ENCODE measurements around the gene NR2C1.

The NR2C1 gene

DNA sequence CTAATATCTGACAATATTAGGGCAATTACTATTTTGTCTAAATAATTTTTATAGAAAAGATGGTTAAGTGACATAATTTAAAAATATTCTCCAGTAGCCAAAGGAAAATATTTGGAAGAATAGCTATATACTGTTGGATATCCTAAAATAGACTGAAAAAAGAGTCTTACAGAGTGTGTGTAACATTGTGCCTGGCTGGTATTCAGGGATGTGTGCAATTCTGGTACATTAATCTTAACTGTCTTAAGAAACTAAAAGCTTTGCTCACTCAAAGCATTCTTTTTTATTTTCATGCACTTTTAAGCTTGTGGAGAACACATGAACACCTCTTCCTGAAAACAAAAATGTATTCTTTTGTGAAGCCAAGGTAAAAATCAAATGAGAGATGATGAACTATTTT is 10.1 kb upstream of the NR2C1 start:
- DNase-seq = no peak

DNA sequence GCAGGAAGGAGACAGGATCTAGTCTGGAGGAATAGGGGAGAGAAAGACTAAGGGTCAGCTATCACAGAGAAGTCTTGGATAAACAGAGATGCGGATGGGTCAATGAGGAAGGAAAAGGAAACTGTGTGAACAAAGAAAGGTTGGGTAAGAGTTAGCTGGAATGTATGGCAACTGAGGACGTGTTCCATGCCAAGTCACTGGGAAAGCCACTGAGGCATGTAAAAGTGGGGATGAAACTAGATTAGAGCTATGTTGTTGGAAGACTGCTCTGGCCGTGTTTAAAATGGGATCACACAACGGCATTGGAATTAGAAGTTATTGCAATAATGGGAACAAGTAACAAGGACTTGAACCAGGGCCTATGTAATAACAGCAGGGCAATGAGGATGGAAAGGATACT is 3.9 kb upstream of the NR2C1 start:
- DNase-seq = no peak

DNA sequence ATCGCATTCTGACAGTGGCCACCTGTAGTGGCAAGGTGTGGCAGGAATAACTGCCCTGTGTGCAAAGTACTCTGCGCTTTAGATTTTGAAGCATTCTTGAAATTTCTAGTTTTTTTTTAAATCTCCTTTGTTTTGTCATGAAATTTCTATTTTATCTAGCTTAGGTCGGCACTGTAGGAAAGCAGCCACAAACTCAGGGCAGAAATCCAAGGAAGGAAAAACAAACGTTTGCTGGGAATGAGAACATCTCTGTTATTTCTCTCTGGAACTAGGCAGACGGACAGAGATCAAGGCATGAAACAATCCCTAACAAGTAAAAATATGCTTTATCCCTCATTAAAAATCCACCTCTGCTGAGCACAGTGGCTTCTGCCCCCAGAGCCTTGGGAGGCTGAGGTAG is 1.3 kb upstream of the NR2C1 start:
- DNase-seq = no peak

DNA sequence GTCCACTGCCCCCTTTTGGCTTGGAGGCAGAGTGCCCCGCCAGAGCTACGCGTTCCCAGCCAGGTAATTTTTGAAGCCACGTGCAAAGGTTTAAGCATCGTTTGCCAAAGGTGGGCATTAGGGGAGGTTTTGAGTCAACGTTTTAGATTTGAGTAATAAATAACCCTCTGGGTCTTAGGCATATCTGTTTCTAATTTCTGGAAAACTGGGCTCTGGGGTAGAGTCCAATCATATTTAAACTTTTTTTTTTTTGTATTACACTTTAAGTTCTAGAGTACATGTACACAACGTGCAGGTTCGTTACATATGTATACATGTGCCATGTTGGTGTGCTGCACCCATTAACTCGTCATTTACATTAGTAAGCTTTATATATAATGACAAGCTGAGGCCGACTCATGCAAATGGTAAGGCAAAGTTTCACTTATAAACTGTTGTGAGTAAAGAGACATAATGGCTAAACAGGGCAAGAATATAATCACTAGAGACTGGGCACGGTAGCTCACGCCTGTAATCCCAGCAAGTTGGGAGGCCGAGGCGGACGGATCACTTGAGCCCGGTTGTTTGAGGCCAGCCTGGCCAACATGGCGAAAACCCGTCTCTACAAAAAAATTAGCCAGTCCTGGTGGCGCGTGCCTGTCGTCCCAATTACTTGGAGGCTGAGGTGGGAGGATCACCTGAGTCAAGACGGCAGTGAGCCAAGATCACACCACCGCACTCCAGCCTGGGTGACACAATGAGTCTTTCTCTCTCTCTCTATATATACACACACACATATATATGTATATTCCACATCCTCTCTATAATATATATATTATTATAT is 491 bp upstream of the NR2C1 start:
- DNase-seq = no peak

DNA sequence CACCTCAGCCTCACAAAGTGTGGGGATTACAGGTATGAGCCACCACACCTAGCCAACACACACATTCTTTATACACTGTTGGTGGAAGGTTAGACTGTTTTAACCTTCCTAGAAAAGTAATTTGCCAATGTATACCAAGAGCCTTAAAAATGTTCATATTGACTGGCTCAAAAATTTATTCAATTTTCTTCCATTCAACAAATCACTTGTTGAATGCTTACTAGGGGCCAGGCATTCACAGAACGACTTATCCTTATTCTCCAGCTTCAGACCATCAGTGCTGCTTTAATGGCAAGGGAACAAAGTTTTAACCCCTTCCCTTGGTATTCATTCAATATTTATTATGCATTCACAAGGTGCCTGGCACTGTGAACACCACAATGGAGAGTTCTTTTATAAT is 3.0 kb downstream of the NR2C1 start:
- no peak for DNase-seq

DNA sequence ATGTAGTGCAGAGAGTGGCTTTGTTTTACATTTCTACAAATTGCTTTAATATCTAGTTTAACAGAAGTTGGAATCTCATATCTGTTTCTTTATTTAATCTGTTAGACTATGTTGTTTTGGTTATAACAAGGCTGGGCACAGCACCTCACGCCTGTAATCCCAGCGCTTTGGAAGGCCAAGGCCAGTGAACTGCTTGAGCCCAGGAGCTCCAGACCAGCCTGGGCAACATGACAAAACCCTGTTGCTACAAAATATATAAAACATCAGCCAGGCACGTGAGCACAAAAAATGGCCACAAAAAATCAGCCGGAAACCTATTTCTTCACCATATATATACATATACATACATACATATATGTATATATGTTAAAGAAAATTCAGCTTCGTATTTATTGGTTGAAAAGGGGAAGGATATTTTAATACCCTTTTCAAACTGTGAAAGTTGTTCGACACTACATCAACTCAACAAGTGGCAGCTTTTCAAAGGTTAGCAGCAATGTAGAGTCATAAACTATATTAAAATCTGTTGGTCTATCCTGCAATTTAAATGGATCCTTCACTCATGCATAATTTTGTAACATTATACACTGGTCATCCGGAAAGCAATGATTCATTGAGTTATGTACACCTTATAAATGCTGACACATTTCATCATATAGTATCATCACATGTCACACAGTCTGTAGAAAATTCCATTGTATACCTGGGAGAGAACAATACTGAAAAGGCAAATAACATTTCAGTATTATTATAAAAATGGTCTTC is 7.1 kb downstream of the NR2C1 start:
- DNase-seq = no peak

DNA sequence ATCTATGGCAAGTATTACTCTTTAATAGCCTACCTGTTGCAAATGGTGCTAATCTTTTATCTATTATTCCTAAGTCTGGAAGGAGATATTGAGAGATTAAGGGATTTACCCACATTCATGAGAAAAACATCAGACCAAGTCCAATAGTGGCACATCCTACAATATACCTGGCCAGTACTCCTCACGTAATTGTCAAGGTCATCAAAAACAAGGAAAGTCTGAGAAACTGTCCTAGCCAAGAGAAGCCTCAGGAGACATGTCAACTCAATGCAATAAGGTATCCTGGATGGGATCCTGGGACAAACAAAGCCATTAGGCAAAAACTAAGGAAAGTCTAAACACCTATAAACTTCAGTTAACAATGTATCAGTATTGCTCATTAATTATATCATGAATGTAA is 12.5 kb downstream of the NR2C1 start:
- no peak for DNase-seq

DNA sequence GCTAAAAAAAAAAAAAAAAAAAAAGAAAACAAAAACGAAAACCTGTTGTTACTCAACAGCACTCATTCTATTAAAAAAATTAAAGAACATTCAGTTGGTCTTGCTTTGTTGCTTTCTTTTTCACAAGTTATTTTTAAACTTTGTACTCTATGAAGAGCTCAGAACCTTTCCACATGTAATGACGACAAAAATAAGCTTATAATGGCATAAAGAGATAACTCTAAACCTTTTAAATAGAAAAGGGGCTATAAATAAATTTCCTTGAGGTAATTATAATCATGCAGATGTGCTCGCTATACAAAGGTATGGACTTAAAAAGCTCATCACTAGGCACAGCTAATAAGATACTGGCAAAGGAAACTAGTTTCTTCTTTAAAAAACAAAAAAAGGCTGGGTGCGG is 13.4 kb downstream of the NR2C1 start:
- DNase-seq = no peak

DNA sequence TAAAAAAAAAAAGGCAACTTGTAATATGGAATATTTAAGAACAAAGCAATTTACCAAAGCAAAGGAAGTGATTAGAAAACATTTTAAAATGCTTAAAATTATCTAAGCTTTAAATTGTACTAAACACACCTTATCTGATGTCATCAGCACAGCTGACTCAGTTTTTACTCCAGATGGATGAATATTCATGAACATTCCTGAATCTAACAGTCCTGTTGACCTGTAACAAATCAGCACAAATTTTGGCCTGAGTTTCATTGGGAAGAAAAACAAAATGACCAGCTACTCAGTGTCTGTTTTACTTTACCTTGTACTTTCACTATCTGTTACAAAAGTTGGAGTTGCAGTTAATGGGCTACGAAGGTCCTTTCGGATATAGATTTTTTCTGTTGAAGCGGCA is 16.0 kb downstream of the NR2C1 start:
- DNase-seq = no peak

DNA sequence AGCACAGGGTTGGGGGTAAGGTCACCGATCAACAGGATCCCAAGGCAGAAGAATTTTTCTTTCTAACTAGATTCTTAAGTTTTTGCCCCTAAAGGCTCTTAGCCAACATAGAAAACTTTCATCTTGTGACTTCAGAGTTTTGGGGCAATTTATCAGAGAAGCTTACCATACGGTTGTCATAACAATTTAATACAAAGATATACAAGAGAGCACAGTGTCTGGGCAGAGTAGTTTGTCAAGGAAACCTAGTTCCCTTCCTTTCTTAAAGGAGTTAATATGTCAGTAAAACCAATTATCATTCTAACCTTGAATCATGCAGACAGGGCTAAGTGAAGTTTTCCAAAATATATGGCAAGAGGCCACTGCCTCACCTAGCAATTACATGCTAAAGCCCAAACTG is 18.4 kb downstream of the NR2C1 start:
- no peak for DNase-seq

DNA sequence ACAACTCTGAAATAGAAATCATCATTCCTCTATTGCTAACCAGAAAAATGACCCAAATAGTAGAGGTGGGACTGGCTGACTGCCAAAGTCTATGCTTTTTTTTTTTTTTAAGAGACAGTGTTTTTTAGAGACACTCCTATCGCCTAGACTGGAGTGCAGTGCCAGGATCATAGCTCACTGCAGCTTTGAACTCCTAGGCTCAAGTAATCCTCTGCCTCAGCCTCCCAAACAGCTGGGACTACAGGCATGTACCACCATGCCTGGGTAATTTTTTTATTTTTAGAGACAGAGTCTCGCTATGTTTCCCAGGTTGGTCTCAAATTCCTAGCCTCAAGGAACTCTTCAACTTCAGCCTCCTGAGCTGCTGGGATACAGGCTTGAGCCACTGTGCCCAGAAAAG is 19.2 kb downstream of the NR2C1 start:
- no peak for DNase-seq

DNA sequence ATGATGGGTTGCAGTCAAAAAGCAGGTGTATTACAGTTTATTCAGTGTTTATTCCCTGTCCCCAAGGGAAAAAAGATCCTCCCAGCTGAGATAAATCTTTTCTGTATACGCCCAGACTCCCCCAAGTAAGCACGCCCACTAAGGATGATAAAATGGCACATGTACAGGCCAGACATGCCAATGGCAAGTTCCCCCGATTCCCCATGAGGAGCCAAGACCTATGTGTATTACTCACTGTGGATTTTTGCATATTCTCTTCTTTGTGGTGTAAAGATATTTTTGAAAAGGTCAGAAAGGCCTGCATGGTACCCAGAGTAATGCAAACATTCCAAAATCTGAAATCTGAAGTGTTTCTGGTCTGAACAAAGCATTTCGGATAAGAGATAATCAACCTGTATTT is 22.2 kb downstream of the NR2C1 start:
- DNase-seq = no peak

DNA sequence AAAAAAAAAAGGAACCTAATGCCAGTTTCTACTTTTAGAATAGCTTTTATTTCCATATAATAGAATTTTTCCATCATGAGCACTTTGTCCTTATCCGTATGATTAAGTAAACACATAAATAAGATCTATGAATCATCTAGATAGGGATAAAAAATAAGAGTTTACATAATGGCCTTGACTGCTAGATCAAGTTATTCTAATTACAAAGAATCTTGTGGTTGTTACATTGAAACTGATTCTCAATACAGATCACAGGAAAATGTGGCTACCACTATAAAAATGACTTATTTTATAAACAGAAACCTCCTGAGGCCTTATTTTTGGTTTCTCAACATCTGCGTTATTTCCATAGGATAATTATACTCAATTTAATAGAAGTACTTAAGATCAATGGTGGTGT is 35.5 kb downstream of the NR2C1 start:
- DNase-seq = no peak

DNA sequence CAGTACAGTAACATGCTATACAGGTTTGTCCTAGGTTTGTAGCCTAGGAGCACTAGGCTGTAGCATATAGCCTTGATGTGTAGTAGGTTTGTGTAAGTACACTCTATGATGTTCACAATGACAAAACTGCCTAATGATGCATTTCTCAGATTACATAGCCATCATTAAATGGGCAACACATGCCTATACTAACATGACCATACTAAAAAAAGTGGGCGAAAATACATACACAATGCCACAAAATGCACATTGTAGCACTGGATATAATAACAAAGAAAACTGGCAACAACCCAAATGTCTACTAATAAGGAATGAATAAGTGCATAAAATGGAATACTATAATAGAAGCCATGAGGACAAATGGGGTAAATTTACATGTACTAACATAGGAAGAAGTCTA is 38.7 kb downstream of the NR2C1 start:
- no peak for DNase-seq

DNA sequence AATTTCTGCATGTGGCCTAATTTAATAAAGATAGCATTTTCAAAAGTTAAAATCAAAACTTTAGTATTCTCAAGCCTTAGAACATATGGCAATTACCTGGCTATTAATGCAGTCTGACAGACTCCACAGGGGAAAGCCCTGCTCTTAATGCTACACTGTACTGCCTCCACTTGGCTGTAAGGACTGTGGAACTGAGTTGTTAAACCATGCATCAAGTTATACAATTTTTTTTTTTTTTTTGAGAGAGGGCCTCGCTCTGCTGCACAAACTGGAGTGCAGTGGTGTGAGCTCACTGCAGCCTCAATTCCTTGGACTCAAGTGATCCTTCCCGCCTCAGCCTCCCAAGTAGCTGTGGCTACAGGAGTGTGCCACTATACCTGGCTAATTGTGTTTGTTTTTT is 50.9 kb downstream of the NR2C1 start:
- DNase-seq = no peak

DNA sequence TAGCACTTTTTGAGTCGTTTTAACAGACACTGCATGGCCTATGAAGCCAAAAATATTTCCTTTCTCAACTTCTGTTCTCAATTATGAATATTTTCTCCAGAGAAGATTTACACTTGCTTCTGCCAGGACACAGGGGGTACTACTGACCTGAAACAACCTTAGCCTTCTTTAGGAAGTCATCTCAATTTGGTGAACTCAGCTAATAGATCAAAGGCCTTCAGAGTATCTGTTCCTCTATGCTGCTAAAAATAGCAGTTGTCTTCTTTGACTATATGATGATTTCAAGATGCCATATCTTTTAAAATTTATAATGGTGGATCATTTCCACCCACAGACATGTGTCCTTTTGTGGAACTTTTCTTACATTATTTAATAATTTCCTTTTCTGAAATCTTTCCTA is 55.9 kb downstream of the NR2C1 start:
- DNase-seq = no peak

DNA sequence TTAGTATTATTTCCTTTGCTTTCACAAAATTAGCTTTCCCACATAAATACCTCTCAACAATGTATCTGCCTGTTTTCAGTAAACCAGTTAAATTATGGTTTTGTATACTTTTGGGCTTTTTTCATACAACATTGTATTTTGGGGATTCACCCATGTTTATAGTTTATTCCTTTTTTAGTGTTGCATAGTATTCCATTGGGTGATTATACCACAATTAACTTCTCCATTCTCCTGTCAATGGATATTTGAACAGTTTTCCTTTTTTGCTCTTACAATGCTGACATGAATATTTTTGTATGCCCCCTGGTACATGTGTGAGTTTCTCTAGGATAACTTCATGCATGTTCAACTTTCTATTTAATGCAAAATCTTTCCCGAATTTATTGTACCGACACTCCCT is 57.3 kb downstream of the NR2C1 start:
- DNase-seq = no peak

DNA sequence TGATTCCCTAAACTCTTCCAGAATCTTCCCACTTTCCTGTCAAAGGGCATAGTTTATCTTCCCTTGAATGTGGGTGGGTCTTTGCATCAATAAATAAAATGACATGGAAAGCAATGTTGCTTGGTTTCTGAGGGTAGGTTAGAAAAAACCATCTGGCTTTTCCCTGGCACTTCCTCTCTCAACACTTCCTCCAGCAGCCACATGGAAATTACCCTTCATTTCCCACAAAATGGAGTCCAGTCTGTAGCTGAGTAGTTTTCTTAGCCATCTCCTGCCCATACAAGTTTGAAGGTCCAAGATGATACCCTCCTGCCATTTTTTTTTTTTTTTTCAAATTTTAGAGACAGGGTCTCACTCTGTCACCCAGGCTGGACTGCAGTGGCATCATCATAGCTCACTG is 58.9 kb downstream of the NR2C1 start:
- no peak for DNase-seq

DNA sequence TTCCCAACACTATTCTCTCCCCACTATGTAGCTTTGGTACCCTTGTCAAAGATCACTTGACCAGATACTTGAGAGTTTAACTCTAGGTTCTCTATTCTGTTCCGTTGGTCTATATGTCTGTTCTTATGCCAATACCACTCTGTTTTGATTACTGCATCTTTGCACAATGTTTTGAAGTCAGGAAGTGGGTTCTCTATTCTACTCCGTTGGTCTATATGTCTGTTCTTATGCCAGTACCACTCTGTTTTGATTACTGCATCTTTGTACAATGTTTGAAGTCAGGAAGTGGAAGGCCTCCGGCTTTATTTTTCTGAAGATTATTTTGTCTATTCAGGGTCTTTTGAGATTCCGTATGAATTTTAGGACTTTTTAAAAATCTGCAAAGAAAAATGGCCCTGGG is 67.2 kb downstream of the NR2C1 start:
- no peak for DNase-seq

DNA sequence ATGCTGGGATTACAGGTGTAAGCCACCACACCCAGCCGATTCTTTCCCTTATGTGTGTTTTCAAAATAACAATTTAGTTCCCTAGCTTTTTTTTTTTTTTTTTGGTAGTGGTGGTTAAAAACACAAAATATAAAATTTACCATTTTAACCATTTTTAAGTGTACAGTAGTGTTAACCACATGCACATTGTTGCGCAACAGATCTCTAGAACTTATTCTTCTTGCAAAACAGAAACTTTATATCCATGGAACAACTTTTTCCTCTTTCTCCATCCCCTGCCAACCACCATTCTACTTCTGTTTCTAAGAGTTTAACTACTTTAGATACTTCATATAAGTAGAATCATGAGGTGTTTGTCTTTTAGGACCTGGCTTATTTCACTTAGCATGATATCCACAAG is 68.8 kb downstream of the NR2C1 start:
- DNase-seq = no peak

DNA sequence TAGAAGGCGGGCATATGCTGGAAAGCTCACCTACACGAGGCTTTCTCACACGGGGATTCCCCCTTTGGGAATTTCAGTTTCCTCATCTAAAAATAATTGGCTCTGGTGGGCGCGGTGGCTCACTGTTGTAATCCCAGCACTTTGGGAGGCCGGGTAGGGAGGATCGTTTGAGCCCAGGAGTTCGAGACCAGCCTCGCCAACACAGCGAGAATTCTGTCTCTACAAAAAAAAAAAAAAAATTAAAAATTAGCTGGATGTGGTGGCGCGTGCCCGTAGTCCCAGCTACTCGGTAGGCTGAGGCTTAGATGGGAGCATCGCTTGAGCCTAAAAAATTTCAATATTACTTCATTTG is 69.5 kb downstream of the NR2C1 start:
- no peak for DNase-seq

DNA sequence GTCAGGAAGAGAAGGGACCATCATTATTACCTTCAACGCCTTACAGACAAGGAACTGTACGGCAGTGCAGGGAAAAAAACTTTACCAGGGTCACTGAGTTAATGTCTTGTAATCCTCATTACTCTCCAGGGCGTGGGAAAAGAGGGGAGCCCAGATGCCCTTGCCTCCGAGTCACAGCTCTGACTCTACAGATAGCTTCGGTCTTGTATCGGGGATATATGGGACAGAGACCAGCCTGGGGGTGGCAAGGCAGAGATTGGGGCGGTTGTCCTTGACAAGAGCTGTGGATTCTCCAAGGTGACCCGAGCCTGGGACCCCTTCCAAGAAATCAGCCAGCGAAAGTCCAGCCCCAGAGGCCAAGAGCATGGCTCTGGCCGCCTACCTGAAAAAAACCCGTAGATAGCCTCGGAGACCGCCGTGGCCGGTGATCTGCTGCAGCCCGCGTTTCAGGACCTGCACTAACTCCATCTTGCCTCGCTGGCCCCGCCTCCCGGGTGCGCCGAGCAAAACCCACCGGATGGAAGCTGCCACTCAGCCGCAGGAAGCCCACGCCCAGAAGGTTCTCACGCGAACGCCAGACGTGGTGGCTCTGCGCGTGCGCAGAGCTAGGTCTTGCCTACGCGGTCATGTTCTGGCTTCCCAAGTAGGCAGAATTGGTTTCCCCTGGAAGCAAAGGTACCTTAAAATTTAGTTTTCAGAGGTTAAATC is 70.1 kb downstream of the NR2C1 start, which contains the start of gene NDUFA12:
NDUFA12 (minus strand) TSS at position 485 of the 708 bp plus-strand sequence; CDS start at position 468, 17 bp downstream.
- peak; percentile 97 for DNase-seq

DNA sequence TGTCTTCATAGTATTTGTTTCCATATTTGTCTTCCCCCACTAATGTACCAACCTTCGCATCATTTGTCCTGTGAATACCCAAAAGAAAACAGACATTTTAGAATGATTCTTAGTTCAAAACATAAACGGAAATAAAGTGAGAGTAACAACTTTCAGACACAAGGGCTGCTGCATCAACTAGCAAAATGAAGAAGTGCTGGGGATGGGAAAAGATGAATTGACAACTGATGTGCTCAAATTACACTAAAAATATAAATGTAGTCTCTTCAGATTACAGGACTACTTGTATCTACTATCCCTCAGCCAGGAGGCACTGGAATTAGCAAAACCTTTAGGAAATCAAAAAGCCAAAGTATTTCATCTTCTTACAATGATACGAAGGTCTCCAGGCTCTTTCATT is 70.7 kb downstream of the NR2C1 start:
- no peak for DNase-seq

DNA sequence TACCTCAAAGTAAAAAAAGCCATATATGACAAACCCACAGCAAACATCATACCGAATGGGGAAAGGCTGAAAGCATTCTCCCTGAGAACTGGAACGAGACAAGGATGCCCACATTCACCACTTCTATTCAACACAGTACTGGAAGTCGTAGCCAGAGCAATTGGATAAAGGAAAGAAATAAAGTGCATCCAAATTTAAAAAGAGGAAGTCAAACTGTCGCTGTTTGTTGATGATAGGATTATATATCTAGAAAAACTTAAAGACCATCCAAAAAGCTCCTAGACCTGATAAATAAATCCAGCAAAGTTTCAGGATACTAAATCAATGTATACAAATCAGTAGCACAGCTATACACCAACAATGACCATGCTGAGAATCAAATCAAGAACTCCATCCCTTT is 75.1 kb downstream of the NR2C1 start:
- DNase-seq = no peak
